ENCODE data around the gene KCNA1.

- TF ChIP-seq, protein P1, sequence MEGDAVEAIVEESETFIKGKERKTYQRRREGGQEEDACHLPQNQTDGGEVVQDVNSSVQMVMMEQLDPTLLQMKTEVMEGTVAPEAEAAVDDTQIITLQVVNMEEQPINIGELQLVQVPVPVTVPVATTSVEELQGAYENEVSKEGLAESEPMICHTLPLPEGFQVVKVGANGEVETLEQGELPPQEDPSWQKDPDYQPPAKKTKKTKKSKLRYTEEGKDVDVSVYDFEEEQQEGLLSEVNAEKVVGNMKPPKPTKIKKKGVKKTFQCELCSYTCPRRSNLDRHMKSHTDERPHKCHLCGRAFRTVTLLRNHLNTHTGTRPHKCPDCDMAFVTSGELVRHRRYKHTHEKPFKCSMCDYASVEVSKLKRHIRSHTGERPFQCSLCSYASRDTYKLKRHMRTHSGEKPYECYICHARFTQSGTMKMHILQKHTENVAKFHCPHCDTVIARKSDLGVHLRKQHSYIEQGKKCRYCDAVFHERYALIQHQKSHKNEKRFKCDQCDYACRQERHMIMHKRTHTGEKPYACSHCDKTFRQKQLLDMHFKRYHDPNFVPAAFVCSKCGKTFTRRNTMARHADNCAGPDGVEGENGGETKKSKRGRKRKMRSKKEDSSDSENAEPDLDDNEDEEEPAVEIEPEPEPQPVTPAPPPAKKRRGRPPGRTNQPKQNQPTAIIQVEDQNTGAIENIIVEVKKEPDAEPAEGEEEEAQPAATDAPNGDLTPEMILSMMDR (conservative IDR thresholded peaks at IDR 0.05; ENCODE audit: low read depth, low read length) = no peak
- TF ChIP-seq MXI1 (IDR thresholded peaks at IDR 0.05; ENCODE audit: borderline replicate concordance, low read depth, low read length) = no peak
- no peak for TF ChIP-seq POLR2A (IDR thresholded peaks at IDR 0.05; ENCODE audit: low read depth, low read length)
- TF ChIP-seq RFX5 (IDR thresholded peaks at IDR 0.05; ENCODE audit: low read depth, low read length) = no peak
- TF ChIP-seq FOS (IDR thresholded peaks at IDR 0.05; ENCODE audit: low read depth, low read length) = no peak
- no peak for TF ChIP-seq MAFK (IDR thresholded peaks at IDR 0.05; ENCODE audit: low read depth, low read length)
Observed at GRCh38 chr12:4905316-4905715, 4.4 kb upstream of the KCNA1 start.

Measured in IMR-90 (cell line).